Endometrial microvascular endothelial cells (primary cell): ENCODE results near the gene GPR61. TPM values are rescaled to one million over a fixed set of nuclear protein-coding genes. Genes with fewer than 3 reads are reported as not detected.

Experiments
- in situ Hi-C: cut with HindIII; loops from 2 replicates; pipeline ENCODE4 v1.10.0; 2017; ENCODE audit warnings: low sequenced_read_pairs, low pct_unique_long_range_greater_than_20kb; ENCODE audit errors: inconsistent ontology term
- total RNA-seq: library from RNA; depleted of rRNA; stranded (reverse); fragments of >200 nt; gene quantifications from one replicate; pipeline ENCODE4 v1.2.3, GENCODE V29; 2015; ENCODE audit errors: inconsistent ontology term

GPR61 gene
- total RNA-seq, 1 donor from 2014 or later, result not detected

GRCh38 chr1:109508001-109508872 is 31.4 kb upstream of the GPR61 start:
- in situ Hi-C loops, result no loop called here

GRCh38 chr1:109508873-109509175 is 30.8 kb upstream of the GPR61 start:
- in situ Hi-C loops, result no loop called here

- in situ Hi-C loops, result no loop called here
Observed at GRCh38 chr1:109509176-109510134, 30.2 kb upstream of the GPR61 start, which contains the start of gene AMIGO1. AMIGO1 (minus strand) TSS chr1:109509727; CDS start chr1:109508912, 815 bp downstream.

GRCh38 chr1:109513110-109513710 is 26.5 kb upstream of the GPR61 start:
- in situ Hi-C loops, result no loop called here

GRCh38 chr1:109514846-109515245 is 24.8 kb upstream of the GPR61 start:
- in situ Hi-C loops, result no loop called here

- in situ Hi-C loops, result no loop called here
Observed at GRCh38 chr1:109516872-109517271, 22.8 kb upstream of the GPR61 start.

- in situ Hi-C loops, result no loop called here
Observed at GRCh38 chr1:109517337-109517736, 22.3 kb upstream of the GPR61 start.

GRCh38 chr1:109521002-109521951 is 18.4 kb upstream of the GPR61 start:
- in situ Hi-C loops, result no loop called here

- in situ Hi-C loops, result no loop called here
Observed at GRCh38 chr1:109522026-109522425, 17.6 kb upstream of the GPR61 start.

GRCh38 chr1:109523706-109524105 is 16.0 kb upstream of the GPR61 start:
- in situ Hi-C loops, result no loop called here

GRCh38 chr1:109527098-109527811 is 12.4 kb upstream of the GPR61 start:
- in situ Hi-C loops, result no loop called here

GRCh38 chr1:109527846-109528695 is 11.6 kb upstream of the GPR61 start:
- in situ Hi-C loops, result no loop called here

GRCh38 chr1:109528712-109529111 is 11.0 kb upstream of the GPR61 start:
- in situ Hi-C loops, result no loop called here

GRCh38 chr1:109529881-109530456 is 9.7 kb upstream of the GPR61 start:
- in situ Hi-C loops, result no loop called here

- in situ Hi-C loops, result no loop called here
Observed at GRCh38 chr1:109530457-109531087, 9.1 kb upstream of the GPR61 start.

GRCh38 chr1:109531380-109531779 is 8.3 kb upstream of the GPR61 start:
- in situ Hi-C loops, result no loop called here
